GM19099 (cell line): ENCODE results near the gene SF3A2.

Source experiments
- POLR2A ChIP-seq: IDR thresholded peaks from 3 replicates; pipeline ENCODE4 v1.6.1; 2011; ENCODE audit warnings: low read depth; ENCODE audit not compliant: insufficient read length; ENCODE audit errors: extremely low read depth

The SF3A2 gene

GRCh38 chr19:2230807-2231533 lies 5.7 kb upstream of the SF3A2 start:
- no peak for TF ChIP-seq POLR2A

- no peak for TF ChIP-seq POLR2A
These were observed 4.9 kb upstream of the SF3A2 start for GRCh38 chr19:2231621-2232221.

DNA sequence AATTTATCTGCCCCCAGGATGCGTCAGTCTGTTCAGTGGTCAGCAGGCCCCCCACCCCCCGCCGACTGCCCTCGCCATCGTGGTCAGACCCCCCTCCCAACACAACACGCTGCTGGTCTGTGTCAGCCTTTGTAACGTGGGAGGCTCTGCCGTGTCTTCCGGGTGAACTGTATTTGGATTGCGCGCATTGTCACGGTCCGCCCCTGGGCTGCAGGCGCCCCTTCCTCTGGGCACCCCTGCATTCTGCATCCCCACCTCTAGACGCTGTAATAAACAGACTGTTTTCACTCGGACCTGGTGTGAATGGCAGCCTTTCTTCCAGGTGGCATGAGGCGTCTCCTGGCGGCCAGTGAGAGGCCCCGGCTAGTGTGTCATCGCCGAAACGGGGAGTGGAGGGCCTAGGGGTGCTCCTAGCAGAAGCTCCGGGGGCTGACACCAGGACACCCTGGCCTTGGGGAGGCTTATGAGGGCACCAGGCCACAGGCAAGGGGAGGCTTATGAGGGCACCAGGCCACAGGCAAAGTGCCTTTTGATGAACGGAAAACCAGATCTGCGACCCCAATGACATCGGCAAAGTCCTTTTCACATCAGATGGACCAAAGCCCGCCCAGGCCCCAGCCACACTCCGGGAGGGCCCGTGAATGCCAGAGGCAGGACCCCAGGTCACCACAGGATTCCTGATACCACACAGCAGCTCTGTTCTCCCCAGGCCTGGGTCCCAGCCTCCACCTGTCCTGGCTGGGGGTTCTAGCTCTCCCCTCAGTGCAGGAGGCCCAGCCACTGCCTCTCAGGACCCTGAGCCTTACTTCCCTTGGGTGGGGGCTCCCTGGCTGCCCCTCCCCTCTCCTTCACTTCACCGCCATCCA lies 4.1 kb upstream of the SF3A2 start:
- TF ChIP-seq POLR2A: no peak

- TF ChIP-seq POLR2A: no peak
These were observed 2.9 kb upstream of the SF3A2 start for GRCh38 chr19:2233601-2234280.

GRCh38 chr19:2234996-2235380 lies 1.6 kb upstream of the SF3A2 start:
- no peak for TF ChIP-seq POLR2A

DNA sequence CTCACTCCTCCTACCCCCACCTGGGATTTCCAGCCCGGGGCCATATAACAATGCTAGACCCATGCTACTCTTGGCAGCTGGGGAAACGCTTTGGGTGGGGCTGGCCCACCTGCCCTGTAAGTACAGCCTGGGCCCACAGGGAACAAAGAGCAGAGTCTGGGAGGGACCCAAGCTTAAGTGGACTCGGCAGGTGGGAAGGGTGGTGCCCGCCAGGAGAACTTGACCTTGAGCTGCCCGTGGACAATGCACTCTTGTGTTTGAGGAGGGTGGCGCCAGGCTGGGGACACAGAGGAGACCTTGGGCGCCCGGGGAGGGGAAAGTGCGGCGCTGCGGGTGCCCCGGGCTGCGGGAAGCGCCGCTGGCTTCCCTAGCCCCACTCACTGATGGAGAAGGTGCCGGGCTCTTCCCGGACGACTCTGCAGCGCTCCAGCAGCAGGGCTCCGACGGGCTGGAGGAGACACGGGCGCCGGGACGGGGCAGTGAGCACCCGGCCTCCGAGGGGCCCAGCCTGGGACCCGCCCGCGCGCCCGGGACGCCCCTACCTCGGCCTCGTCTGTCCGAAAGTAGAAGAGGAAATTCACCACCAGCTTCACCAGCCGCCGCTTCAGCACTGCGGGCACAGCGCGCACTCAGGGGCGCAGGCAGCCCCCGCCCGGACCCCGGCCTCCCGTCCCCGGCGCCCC lies 1.1 kb upstream of the SF3A2 start:
- TF ChIP-seq POLR2A: no peak

DNA sequence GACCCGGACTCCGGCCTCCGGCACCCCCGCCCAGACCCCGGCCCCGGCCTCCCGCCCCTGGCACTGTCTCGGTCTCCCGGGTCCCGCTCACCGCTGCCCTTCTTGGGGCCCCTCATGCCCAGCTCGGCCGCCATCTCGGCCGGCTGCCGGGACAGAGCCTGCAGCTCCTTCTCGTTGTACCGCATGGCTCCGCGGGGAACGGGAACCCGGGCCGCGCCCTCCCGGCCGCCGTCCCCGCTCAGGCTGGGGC lies 635 bp upstream of the SF3A2 start:
- TF ChIP-seq POLR2A: peak; percentile 72

GRCh38 chr19:2237051-2237868 lies 636 bp downstream of the SF3A2 start:
- TF ChIP-seq POLR2A: no peak

- no peak for TF ChIP-seq POLR2A
These were observed 1.2 kb downstream of the SF3A2 start for GRCh38 chr19:2237869-2238153.

DNA sequence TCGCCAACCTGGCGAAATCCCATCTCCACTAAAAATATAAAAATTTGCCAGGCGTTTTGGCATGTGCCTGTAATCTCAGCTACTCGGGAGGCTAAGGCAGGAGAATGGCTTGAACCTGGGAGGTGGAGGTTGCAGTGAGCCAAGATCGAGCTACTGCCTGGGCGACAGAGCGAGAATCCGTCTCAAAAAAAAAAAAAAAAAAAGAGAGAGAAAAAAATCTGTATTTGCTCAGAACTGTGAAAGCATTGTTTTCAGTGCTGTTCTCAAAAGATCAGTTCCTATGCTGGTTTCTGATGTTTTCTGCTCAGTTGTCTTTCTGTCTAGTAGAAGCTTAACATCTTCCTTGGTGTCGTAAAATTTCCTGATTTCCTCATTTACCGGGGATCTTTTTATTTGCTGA lies 2.5 kb downstream of the SF3A2 start:
- TF ChIP-seq POLR2A: no peak

DNA sequence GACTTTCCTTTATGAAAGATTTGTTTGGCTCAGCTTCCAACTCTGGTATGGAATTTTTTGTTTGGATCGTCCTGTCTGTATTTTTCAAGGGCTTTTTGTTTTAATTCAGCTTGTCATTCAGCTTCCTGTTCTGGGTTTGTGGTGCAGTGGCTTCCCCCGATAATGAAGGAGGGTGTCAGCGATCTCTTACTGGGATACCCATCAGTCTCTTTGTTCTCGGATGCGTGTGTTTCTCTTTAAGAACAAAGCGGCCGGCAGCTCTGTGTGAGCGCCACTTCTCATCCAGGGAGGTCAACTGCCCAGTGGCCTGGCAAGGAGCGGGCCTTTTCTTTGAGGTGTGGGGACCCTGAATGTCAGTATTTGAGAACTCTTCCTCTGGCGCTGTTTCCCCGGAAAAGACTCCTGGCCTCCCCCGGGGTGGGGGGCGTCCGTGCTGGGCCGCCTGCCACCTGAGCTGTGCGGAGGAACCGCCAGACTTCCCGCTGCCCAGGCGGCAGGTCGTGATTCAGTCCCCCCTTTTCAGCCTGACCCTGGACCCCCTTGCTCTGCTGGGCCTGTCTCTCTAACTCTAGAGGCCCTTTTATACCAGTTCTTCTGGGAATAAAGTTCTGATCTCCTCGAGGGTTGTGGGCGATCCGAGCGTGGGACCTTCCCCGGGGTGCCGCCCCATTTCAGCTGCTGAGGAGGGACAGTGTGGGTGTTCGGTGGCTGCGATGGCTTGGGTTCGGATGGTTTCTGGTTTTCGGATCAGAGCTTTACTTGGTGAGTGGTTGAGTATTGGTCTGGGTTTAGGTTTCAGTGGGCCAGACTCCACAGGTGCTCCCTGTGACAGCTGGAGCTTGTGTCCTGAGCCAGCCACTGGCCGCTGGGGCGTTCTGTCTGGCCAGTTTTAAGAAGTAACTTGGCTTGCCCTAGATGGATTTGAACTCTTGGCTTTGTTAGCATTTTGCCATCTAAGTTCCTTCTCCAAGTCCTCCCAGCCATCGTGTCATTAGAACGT lies 3.4 kb downstream of the SF3A2 start:
- no peak for TF ChIP-seq POLR2A

GRCh38 chr19:2240881-2241760 lies 4.5 kb downstream of the SF3A2 start:
- TF ChIP-seq POLR2A: no peak
